Omental fat pad (tissue), 4 donors: Measurements from ENCODE around the gene SDC3. TPM values are rescaled to one million over a fixed set of nuclear protein-coding genes. Genes with fewer than 3 reads are reported as not detected.
A peak's percentile ranks its signal among the peaks of the same experiment; 100 is the strongest.

ENCODE experiments used
- ATAC-seq: fragments of 150-250 bp; one replicate; pipeline ENCODE4 v1.9.1; 2016; ENCODE audit warnings: mild to moderate bottlenecking, moderate library complexity; ENCODE audit not compliant: low FRiP score
- DNase-seq: peaks from one replicate; pipeline ENCODE4 v3.0.0-alpha.2; 2019; ENCODE audit warnings: low spot score
- total RNA-seq, 4 donors: library from RNA; depleted of rRNA; stranded (reverse); fragments of >200 nt; gene quantifications; one replicate each; pipeline ENCODE4 v1.1.0, GENCODE V29; 2016
- TF ChIP-seq, protein P1 (sequence below), 3 donors: fragments of 450-650 bp; IDR thresholded peaks; one replicate each; pipeline ENCODE4 v1.5.1; 2016 to 2017; ENCODE audit warnings: antibody characterized with exemption in 3 of 3, mild to moderate bottlenecking in 3 of 3, moderate library complexity in 2 of 3

The SDC3 gene, protein sequence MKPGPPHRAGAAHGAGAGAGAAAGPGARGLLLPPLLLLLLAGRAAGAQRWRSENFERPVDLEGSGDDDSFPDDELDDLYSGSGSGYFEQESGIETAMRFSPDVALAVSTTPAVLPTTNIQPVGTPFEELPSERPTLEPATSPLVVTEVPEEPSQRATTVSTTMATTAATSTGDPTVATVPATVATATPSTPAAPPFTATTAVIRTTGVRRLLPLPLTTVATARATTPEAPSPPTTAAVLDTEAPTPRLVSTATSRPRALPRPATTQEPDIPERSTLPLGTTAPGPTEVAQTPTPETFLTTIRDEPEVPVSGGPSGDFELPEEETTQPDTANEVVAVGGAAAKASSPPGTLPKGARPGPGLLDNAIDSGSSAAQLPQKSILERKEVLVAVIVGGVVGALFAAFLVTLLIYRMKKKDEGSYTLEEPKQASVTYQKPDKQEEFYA
- total RNA-seq = 10 to 100 TPM; 27.3 to 38.1 (median 30.8) TPM

DNA sequence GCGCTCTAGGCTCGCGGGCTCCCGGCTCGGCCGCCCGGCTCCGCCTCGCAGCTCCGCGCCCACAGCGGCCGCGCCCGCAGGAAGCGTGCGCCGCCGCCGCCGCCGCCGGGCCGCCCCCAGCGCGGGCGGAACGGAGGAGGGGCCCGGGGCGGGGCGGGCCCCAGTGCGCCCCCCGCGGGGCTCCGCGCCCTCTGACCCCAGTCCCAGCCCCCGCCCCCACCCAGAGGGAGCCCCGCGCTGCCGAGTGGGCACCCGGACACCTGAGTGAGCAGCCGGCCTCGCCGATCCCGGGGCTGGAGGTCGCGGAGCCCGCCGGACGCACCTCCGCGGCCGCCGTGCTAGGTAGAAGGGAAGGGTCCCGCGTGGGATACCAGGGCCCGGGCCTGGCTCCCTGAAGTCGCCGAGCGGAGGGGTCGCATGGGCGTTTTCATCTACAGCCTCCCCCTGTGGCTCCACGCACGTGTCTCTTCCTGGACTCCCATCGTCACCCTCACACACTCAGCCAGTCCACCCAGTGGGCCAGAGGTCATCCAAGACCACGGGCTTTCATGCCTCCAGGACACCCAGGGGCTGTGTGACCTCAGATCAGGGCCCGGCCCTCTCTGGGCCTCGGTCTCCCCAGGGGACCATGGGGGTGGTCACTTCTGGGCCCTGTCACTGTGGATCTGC is at the start of gene SDC3:
Gene SDC3 (minus strand): TSS at position 63 of the 669 bp plus-strand sequence. CDS start 172 bp downstream, outside the sequence.
- no peak for DNase-seq
- peak; percentile 45 for ATAC-seq
- TF ChIP-seq, protein P1, sequence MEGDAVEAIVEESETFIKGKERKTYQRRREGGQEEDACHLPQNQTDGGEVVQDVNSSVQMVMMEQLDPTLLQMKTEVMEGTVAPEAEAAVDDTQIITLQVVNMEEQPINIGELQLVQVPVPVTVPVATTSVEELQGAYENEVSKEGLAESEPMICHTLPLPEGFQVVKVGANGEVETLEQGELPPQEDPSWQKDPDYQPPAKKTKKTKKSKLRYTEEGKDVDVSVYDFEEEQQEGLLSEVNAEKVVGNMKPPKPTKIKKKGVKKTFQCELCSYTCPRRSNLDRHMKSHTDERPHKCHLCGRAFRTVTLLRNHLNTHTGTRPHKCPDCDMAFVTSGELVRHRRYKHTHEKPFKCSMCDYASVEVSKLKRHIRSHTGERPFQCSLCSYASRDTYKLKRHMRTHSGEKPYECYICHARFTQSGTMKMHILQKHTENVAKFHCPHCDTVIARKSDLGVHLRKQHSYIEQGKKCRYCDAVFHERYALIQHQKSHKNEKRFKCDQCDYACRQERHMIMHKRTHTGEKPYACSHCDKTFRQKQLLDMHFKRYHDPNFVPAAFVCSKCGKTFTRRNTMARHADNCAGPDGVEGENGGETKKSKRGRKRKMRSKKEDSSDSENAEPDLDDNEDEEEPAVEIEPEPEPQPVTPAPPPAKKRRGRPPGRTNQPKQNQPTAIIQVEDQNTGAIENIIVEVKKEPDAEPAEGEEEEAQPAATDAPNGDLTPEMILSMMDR (IDR thresholded peaks at IDR 0.05) = no peak

DNA sequence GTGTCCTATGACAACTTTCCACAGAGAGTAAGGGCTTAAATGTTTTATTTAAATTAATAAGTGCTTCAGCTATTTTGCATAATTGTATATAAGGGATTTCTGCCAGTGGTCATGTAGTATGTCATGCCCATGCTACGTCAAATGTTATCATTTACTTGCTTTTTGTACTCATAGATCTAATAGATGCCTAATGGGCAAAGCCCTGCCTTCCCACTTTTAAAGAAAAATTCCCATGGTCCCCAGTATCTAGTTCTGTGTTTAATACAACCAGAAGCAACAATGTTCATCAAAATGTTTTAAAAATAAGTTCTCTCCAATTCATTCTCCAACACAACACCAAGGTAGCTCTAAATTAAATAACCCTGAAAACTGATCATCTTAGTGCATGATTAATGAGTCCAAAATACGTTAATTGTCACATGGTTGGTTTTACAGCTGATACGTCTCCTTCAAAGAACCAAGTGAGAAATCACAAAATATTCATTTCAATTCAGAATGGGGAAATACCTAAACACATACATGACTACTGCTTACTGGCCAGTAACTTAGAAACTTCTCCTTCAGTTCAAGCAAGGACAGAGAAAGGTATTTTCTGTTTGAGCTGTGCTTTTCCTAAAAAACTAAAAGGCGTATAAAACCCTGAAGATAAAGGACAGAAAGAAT is 49.1 kb upstream of the SDC3 start:
- ATAC-seq (no peak), DNase-seq (no peak)
- TF ChIP-seq, protein P1 (IDR thresholded peaks at IDR 0.05) = no peak

DNA sequence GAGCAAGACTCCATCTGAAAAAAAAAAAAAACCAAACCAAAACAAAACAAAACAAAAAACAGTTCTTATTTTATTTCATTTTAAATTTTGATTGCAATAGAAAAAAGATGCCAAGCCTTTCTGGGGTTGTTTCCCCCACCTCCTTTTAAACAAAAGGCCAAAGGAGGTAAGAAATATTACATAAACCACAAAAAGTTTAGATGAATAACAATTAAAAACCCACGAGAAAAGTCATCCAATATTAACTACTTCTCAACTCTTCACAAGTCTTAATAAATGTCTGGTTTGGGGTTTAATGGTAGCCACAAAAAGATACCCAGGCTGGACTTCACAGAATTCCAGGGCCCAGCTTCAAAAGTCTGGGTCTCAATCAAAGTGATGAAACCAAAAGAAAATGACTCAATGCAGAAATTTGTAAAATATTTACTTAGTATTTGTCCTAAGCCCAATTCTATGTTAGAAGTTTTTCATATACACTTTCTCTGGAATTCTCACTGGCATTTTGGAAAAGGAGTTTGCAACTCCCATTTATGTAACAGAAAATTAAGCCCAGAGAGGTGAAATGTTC is 47.0 kb upstream of the SDC3 start:
- TF ChIP-seq, protein P1 (IDR thresholded peaks at IDR 0.05) = no peak
- ATAC-seq (no peak), DNase-seq (no peak)

DNA sequence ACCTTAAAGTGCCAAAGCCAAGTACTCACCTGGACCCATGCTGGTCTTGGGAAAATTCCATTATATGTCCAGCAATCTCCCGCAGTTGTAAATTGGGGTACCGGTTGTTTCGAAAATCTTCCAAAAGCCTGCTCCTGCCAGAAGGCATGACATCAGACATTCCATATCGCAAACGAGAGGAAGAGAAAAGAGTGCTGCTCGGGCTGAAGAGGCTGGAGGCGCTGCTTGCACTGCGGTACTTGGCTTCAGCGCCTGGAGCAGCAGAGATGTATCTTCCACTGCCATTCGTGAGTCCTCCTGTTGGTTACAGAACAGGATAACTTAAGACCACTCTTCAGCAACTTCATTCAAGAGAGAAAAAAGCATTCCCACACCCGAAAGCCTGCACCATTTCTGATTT is 45.1 kb upstream of the SDC3 start:
- TF ChIP-seq, protein P1 (IDR thresholded peaks at IDR 0.05) = no peak
- DNase-seq = no peak
- no peak for ATAC-seq

DNA sequence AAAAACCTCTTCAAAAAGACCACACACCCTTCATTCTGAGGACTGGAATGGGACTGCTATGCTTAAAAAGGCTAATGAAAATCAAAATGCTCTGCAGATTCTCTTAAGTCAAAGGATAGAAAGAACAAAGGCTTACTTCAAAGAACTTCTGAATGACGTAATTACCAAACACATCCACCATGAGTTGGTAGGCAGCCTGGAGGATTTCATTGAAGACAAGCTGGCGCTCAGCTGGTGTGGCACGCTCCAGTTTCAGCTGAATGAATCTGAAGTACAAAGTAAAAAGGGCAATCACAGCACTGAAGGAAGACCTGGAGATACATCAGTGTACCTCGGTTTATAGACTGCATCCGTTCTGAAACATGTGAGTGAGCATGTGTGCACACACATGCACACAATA is 43.5 kb upstream of the SDC3 start:
- no peak for DNase-seq
- ATAC-seq = no peak
- TF ChIP-seq, protein P1 (IDR thresholded peaks at IDR 0.05) = no peak

DNA sequence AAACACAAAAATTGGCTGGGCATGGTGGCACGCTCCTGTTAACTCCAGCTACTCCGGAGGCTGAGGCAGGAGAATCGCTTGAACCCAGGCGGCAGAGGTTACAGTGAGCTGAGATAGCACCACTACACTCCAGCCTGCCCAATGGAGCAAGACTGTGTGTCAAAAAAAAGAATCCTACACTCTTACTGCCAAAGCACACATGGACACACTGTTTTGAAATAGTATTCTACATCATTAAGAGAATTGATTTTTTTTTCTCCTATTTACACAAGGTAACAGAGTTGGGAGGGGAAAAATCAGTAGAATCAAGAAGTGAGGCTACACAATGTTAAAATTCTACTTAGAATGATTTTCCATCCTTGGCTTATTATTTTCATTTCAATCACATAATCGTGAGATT is 42.1 kb upstream of the SDC3 start:
- TF ChIP-seq, protein P1 (IDR thresholded peaks at IDR 0.05) = no peak
- ATAC-seq = no peak
- DNase-seq = no peak
